ENCODE measurements around the gene LCOR.
"Not testable (repeated sequence)": the region's sequence is repeated elsewhere in the genome, so short reads cannot be mapped to it uniquely, and the experiment has no call there.

Gene LCOR

GRCh38 chr10:96840841-96841518 is 8.9 kb downstream of the LCOR start:
- peak; percentile 32 for DNase-seq

- no peak for DNase-seq
Measured at GRCh38 chr10:96842896-96843723, 11.0 kb downstream of the LCOR start.

- no peak for DNase-seq
Measured at GRCh38 chr10:96843823-96844222, 11.7 kb downstream of the LCOR start.

- no peak for DNase-seq
Measured at GRCh38 chr10:96846395-96846794, 14.3 kb downstream of the LCOR start.

GRCh38 chr10:96846926-96847325 is 14.8 kb downstream of the LCOR start:
- no peak for DNase-seq

- not testable (repeated sequence) for DNase-seq
Measured at GRCh38 chr10:96847356-96847755, 15.3 kb downstream of the LCOR start.

GRCh38 chr10:96850113-96850512 is 18.0 kb downstream of the LCOR start:
- no peak for DNase-seq

GRCh38 chr10:96850825-96851224 is 18.7 kb downstream of the LCOR start:
- no peak for DNase-seq

- DNase-seq: no peak
Measured at GRCh38 chr10:96851281-96851680, 19.2 kb downstream of the LCOR start.

GRCh38 chr10:96856317-96856716 is 24.2 kb downstream of the LCOR start:
- no peak for DNase-seq

- no peak for DNase-seq
Measured at GRCh38 chr10:96857301-96858012, 25.4 kb downstream of the LCOR start.

- peak; percentile 40 for DNase-seq
Measured at GRCh38 chr10:96858038-96858705, 26.1 kb downstream of the LCOR start.

GRCh38 chr10:96858706-96859050 is 26.6 kb downstream of the LCOR start:
- peak; percentile 44 for DNase-seq

GRCh38 chr10:96860631-96861277 is 28.7 kb downstream of the LCOR start:
- no peak for DNase-seq

GRCh38 chr10:96863922-96864543 is 31.9 kb downstream of the LCOR start:
- DNase-seq: peak; percentile 33

GRCh38 chr10:96873086-96873485 is 41.0 kb downstream of the LCOR start:
- no peak for DNase-seq

GRCh38 chr10:96873756-96874467 is 41.8 kb downstream of the LCOR start:
- DNase-seq: no peak

- DNase-seq: no peak
Measured at GRCh38 chr10:96878057-96878456, 46.0 kb downstream of the LCOR start.

GRCh38 chr10:96880575-96880974 is 48.5 kb downstream of the LCOR start:
- no peak for DNase-seq

- DNase-seq: no peak
Measured at GRCh38 chr10:96889415-96890171, 57.5 kb downstream of the LCOR start.

- no peak for DNase-seq
Measured at GRCh38 chr10:96890172-96890513, 58.0 kb downstream of the LCOR start.
